HepG2 (cell line): ENCODE results near the gene RAB3D. TPM values are rescaled to one million over a fixed set of nuclear protein-coding genes. Genes with fewer than 3 reads are reported as not detected.

ENCODE experiments used
- CBX5 ChIP-seq: sonication (generic); formaldehyde crosslinking; IDR thresholded peaks from 2 replicates; pipeline ENCODE4 v1.4.0; 2020; ENCODE audit warnings: missing genetic modification reagents, borderline replicate concordance
- CREM ChIP-seq, 2 experiments: sonication (generic) in 1 of 2; formaldehyde crosslinking in 1 of 2; IDR thresholded peaks; 2 replicates each; pipeline versions ENCODE4 v1.4.0 to v1.6.1; 2016 to 2020; ENCODE audit warnings: antibody characterized with exemption in 1 of 2, mild to moderate bottlenecking in 1 of 2, missing genetic modification reagents in 1 of 2
- HDAC1 ChIP-seq: sonication (generic); formaldehyde crosslinking; IDR thresholded peaks from 2 replicates; pipeline ENCODE4 v1.5.1; 2020; ENCODE audit warnings: mild to moderate bottlenecking, missing genetic modification reagents
- KAT7 ChIP-seq: IDR thresholded peaks from 2 replicates; pipeline ENCODE4 v1.6.1; 2018; ENCODE audit warnings: borderline replicate concordance, missing compliant biosample characterization
- KDM2A ChIP-seq: sonication (generic); formaldehyde crosslinking; IDR thresholded peaks from 2 replicates; pipeline ENCODE4 v1.4.0; 2020; ENCODE audit warnings: low read depth, missing genetic modification reagents, borderline replicate concordance
- NBN ChIP-seq: fragments of 450-650 bp; conservative IDR thresholded peaks from 2 replicates; pipeline ENCODE4 v1.6.1; 2017
- RAD51 ChIP-seq: fragments of 450-650 bp; IDR thresholded peaks from 2 replicates; pipeline ENCODE4 v1.6.1; 2016; ENCODE audit warnings: borderline replicate concordance
- SPEN ChIP-seq: sonication (generic); formaldehyde crosslinking; IDR thresholded peaks from 2 replicates; pipeline ENCODE4 v1.5.1; 2020; ENCODE audit warnings: low read depth, mild to moderate bottlenecking, missing genetic modification reagents
- TBX2 ChIP-seq: sonication (generic); formaldehyde crosslinking; IDR thresholded peaks from 2 replicates; pipeline ENCODE4 v1.5.0; 2020; ENCODE audit warnings: missing genetic modification reagents, mild to moderate bottlenecking, borderline replicate concordance
- ZBTB38 ChIP-seq: sonication (generic); formaldehyde crosslinking; IDR thresholded peaks from 2 replicates; pipeline ENCODE4 v1.5.1; 2020; ENCODE audit warnings: mild to moderate bottlenecking, missing genetic modification reagents
- ZFP82 ChIP-seq: sonication (generic); formaldehyde crosslinking; IDR thresholded peaks from 2 replicates; pipeline ENCODE4 v1.5.1; 2020; ENCODE audit warnings: mild to moderate bottlenecking, missing genetic modification reagents, borderline replicate concordance
- ZFX ChIP-seq: sonication (generic); formaldehyde crosslinking; IDR thresholded peaks from 2 replicates; pipeline ENCODE4 v1.4.0; 2020; ENCODE audit warnings: mild to moderate bottlenecking, low read depth, missing genetic modification reagents, moderate library complexity
- ZNF17 ChIP-seq: sonication (generic); formaldehyde crosslinking; IDR thresholded peaks from 2 replicates; pipeline ENCODE4 v1.5.0; 2020; ENCODE audit warnings: mild to moderate bottlenecking, missing genetic modification reagents
- ZNF256 ChIP-seq: sonication (generic); formaldehyde crosslinking; conservative IDR thresholded peaks from 2 replicates; pipeline ENCODE4 v1.4.0; 2020; ENCODE audit warnings: missing genetic modification reagents
- ZNF678 ChIP-seq: sonication (generic); formaldehyde crosslinking; IDR thresholded peaks from 2 replicates; pipeline ENCODE4 v1.4.0; 2020; ENCODE audit warnings: mild to moderate bottlenecking, missing genetic modification reagents
- polyA plus RNA-seq, 8 experiments: library from polyadenylated mRNA; depleted of rRNA in 3 of 8; stranded (reverse) in 7 of 8; unstranded in 1 of 8; fragments of >200 nt; fragmentation: Illumina TruSeq in 4 of 8; extraction: Trizol in 4 of 8; gene quantifications; 2 replicates each; pipeline versions ENCODE4 v1.2.1 to v1.2.3, GENCODE V29; 2011 to 2016; ENCODE audit warnings: low read depth in 4 of 8, missing spikeins in 1 of 8, mixed read lengths in 1 of 8; ENCODE audit not compliant: insufficient read depth in 1 of 8
- total RNA-seq, 5 experiments: library from RNA; depleted of rRNA; stranded (reverse); fragments of >200 nt; fragmentation: Illumina TruSeq; extraction: Trizol; gene quantifications; 2 replicates each; pipeline ENCODE4 v1.2.3, GENCODE V29; 2016; ENCODE audit warnings: low read depth in 1 of 5
- TF ChIP-seq, protein P1 (sequence below): sonication (generic); formaldehyde crosslinking; IDR thresholded peaks from 2 replicates; pipeline ENCODE4 v1.4.0; 2020; ENCODE audit warnings: mild to moderate bottlenecking, missing genetic modification reagents
- TF ChIP-seq, protein P2 (sequence below): sonication (generic); formaldehyde crosslinking; IDR thresholded peaks from 2 replicates; pipeline ENCODE4 v1.8.0; 2022; ENCODE audit warnings: missing genetic modification reagents, mild to moderate bottlenecking, inconsistent platforms, borderline replicate concordance
- TF ChIP-seq, protein P3 (sequence below): sonication (generic); formaldehyde crosslinking; conservative IDR thresholded peaks from 2 replicates; pipeline ENCODE4 v1.4.0; 2020; ENCODE audit warnings: missing genetic modification reagents

The RAB3D gene
- total and polyA plus RNA-seq, 2 of the 13 experiments (the other 11 are each of a cell fraction or from before 2014, with no cell fraction given), result 2.0 to 16.1 TPM

DNA sequence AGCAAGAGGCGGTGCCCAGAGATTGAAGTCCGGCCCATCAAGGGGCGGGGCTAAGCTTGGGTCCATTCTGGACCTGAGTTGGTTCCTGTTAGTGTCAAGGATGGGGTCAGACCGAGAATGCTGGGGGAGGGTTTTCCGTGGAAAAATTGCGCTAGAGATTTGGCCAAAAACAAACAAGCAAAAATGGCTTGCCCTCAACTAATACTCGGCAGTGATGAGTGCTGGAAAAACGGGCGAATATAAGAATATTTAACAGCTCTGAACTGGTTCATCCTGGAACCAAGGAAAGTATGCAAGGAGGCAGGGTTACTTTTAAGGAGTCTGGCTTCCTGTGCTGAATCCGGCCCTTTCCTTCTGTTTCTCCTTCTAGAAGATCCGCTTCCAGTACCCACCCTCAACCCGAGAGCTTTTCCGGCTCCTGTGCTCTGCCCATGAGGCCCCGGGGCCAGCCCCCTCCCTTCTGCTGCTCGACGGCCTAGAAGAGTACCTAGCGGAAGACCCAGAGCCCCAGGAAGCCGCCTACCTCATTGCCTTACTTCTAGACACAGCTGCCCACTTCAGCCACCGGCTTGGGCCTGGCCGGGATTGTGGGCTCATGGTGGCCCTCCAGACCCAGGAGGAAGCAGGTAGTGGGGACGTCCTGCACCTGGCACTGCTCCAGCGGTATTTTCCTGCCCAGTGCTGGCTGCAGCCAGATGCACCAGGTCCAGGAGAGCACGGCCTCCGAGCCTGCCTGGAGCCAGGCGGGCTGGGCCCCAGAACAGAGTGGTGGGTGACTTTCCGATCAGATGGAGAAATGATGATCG is 35.9 kb upstream of the RAB3D start (continued):
- TF ChIP-seq ZBTB38 (0 out of 2 replicates have a peak, but pooled peaks have one; percentile 48), CBX5 (no peak; the same call in 1 of the 2 replicates), ZFP82 (CRISPR knock-in tag) (no peak), ZNF678 (CRISPR knock-in tag) (no peak), SPEN (peak; percentile 49; the same call in 1 of the 2 replicates), ZNF17 (no peak), NBN (no peak), HDAC1 (CRISPR knock-in tag) (peak; percentile 45; the same call in 1 of the 2 replicates), KDM2A (CRISPR knock-in tag) (peak; percentile 60; the same call in 1 of the 2 replicates), CREM (IDR thresholded peaks at IDR 0.05) (no peak), CREM (CRISPR knock-in tag; IDR thresholded peaks at IDR 0.05) (no peak), KAT7 (CRISPR knock-in tag) (peak; percentile 63), RAD51 (no peak), ZFX (peak; percentile 73), ZNF256 (CRISPR knock-in tag) (0 out of 2 replicates have a peak, but pooled peaks have one; percentile 36), TBX2 (0 out of 2 replicates have a peak, but pooled peaks have one; percentile 34)
- TF ChIP-seq, protein P1, sequence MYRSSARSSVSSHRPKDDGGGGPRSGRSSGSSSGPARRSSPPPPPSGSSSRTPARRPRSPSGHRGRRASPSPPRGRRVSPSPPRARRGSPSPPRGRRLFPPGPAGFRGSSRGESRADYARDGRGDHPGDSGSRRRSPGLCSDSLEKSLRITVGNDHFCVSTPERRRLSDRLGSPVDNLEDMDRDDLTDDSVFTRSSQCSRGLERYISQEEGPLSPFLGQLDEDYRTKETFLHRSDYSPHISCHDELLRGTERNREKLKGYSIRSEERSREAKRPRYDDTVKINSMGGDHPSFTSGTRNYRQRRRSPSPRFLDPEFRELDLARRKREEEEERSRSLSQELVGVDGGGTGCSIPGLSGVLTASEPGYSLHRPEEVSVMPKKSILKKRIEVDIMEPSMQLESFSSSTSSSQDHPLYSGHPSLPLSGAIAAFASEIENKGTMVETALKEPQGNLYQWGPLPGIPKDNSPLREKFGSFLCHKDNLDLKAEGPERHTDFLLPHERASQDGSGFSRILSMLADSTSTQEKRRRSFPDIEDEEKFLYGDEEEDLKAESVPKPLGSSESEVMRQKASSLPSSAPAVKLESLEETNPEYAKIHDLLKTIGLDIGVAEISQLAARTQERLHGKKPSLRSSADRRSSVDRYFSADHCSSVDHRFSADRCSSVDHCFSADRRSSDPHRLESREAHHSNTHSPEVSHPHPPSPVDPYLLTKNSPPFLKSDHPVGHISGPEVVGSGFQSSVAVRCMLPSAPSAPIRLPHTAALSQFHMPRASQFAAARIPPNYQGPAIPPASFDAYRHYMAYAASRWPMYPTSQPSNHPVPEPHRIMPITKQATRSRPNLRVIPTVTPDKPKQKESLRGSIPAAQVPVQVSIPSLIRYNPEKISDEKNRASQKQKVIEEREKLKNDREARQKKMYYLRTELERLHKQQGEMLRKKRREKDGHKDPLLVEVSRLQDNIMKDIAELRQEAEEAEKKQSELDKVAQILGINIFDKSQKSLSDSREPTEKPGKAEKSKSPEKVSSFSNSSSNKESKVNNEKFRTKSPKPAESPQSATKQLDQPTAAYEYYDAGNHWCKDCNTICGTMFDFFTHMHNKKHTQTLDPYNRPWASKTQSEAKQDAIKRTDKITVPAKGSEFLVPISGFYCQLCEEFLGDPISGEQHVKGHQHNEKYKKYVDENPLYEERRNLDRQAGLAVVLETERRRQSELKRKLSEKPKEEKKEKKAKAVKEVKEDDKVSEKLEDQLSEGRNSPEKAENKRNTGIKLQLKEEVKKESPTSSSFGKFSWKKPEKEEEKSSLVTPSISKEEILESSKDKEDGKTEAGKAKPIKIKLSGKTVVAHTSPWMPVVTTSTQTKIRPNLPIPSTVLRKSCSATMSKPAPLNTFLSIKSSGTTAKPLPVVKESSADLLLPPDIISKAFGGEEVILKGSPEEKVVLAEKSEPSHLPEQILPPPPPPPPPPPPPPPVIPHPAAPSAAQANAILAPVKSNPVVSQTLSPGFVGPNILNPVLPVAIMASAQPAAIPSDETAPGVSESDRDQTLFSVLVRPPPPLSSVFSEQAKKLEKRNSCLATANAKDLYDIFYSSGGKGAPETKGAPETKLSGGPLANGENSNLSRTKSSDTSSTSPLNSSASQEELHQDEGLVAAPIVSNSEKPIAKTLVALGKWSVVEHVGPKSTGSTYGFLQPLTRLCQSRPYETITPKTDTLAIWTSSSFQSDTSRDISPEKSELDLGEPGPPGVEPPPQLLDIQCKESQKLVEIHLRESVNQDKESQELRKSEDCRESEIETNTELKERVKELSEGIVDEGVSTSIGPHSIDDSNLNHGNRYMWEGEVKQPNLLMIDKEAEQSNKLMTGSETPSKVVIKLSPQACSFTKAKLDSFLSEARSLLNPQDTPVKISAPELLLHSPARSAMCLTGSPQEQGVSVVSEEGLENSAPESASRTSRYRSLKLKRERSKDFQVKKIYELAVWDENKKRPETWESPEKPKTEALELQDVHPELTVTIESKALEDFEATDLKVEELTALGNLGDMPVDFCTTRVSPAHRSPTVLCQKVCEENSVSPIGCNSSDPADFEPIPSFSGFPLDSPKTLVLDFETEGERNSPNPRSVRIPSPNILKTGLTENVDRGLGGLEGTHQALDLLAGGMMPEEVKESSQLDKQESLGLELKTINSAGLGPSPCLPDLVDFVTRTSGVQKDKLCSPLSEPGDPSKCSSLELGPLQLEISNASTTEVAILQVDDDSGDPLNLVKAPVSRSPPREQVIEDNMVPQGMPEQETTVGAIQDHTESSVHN (CRISPR knock-in tag), result 0 out of 2 replicates have a peak, but pooled peaks have one; percentile 89
- TF ChIP-seq, protein P2, sequence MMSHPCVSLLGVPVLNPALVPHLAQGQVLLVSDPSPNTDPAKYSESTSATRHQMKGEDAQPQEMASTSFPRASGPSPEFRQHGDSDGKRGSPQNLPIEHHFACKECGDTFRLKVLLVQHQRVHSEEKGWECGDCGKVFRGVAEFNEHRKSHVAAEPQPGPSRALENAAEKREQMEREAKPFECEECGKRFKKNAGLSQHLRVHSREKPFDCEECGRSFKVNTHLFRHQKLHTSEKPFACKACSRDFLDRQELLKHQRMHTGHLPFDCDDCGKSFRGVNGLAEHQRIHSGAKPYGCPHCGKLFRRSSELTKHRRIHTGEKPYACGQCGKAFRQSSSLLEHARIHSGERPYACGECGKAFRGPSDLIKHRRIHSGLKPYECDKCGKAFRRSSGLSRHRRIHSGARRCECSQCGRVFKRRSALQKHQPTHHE (CRISPR knock-in tag), result 0 out of 2 replicates have a peak, but pooled peaks have one; percentile 12
- TF ChIP-seq, protein P3, sequence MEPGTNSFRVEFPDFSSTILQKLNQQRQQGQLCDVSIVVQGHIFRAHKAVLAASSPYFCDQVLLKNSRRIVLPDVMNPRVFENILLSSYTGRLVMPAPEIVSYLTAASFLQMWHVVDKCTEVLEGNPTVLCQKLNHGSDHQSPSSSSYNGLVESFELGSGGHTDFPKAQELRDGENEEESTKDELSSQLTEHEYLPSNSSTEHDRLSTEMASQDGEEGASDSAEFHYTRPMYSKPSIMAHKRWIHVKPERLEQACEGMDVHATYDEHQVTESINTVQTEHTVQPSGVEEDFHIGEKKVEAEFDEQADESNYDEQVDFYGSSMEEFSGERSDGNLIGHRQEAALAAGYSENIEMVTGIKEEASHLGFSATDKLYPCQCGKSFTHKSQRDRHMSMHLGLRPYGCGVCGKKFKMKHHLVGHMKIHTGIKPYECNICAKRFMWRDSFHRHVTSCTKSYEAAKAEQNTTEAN (CRISPR knock-in tag), result peak; percentile 33; the same call in 1 of the 2 replicates
